ENCODE data around the gene PLN. TPM values are rescaled to one million over a fixed set of nuclear protein-coding genes. Genes with fewer than 3 reads are reported as not detected.
A peak's percentile ranks its signal among the peaks of the same experiment; 100 is the strongest.

Gene PLN
- total RNA-seq, 1 donor from 2014 or later, result not detected

DNA sequence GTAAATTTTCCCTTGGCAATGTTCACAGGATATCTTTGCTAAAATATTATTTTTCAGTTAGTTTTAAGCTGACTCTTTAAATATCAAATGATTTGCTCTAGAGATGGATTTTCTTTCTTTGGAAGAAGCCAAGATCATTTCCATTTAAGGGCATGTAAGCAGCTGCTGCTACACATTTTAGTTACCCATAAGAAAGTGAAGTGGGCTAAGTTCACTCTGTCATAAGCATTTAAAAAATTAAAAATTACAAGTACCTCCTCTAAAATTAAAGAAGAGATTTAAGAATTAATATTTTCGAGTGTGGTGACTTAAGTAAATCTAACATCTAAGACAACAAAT, 1.2 kb upstream of the PLN start:
- Histone ChIP-seq H3K4me3 (ENCODE audit: low read depth, low read length) (no peak overlapping the region), H3K36me3 (ENCODE audit: control insufficient read depth, insufficient read depth, low read length) (no peaks in the 10 kb centered on the region), H3K27me3 (ENCODE audit: control insufficient read depth, insufficient read depth, low read length) (no peaks in the 10 kb centered on the region)
- TF ChIP-seq, protein P1, sequence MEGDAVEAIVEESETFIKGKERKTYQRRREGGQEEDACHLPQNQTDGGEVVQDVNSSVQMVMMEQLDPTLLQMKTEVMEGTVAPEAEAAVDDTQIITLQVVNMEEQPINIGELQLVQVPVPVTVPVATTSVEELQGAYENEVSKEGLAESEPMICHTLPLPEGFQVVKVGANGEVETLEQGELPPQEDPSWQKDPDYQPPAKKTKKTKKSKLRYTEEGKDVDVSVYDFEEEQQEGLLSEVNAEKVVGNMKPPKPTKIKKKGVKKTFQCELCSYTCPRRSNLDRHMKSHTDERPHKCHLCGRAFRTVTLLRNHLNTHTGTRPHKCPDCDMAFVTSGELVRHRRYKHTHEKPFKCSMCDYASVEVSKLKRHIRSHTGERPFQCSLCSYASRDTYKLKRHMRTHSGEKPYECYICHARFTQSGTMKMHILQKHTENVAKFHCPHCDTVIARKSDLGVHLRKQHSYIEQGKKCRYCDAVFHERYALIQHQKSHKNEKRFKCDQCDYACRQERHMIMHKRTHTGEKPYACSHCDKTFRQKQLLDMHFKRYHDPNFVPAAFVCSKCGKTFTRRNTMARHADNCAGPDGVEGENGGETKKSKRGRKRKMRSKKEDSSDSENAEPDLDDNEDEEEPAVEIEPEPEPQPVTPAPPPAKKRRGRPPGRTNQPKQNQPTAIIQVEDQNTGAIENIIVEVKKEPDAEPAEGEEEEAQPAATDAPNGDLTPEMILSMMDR (IDR thresholded peaks at IDR 0.05; ENCODE audit: insufficient read depth, low read length, severe bottlenecking), result no peak
- FAIRE-seq (no peak), DNase-seq (ENCODE audit: low read depth) (no peak)

- no peaks in the 10 kb centered on the region for H3K36me3 ChIP-seq (ENCODE audit: control insufficient read depth, insufficient read depth, low read length)
- FAIRE-seq (no peak), DNase-seq (ENCODE audit: low read depth) (no peak)
- TF ChIP-seq, protein P1 (IDR thresholded peaks at IDR 0.05; ENCODE audit: insufficient read depth, low read length, severe bottlenecking), result no peak
- H3K4me3 ChIP-seq (ENCODE audit: low read depth, low read length), result no peak overlapping the region
- no peaks in the 10 kb centered on the region for H3K27me3 ChIP-seq (ENCODE audit: control insufficient read depth, insufficient read depth, low read length)
These were observed 517 bp downstream of the PLN start for GRCh38 chr6:118548613-118549012.

GRCh38 chr6:118551063-118552053, 3.3 kb downstream of the PLN start:
- Histone ChIP-seq H3K4me3 (ENCODE audit: low read depth, low read length) (no peak overlapping the region), H3K27me3 (ENCODE audit: control insufficient read depth, insufficient read depth, low read length) (no peaks in the 10 kb centered on the region), H3K36me3 (ENCODE audit: control insufficient read depth, insufficient read depth, low read length) (no peaks in the 10 kb centered on the region)
- TF ChIP-seq, protein P1 (IDR thresholded peaks at IDR 0.05; ENCODE audit: insufficient read depth, low read length, severe bottlenecking), result peak; percentile 42
- no peak for FAIRE-seq
- peak; percentile 65 for DNase-seq (ENCODE audit: low read depth)

- H3K36me3 ChIP-seq (ENCODE audit: control insufficient read depth, insufficient read depth, low read length), result no peaks in the 10 kb centered on the region
- H3K27me3 ChIP-seq (ENCODE audit: control insufficient read depth, insufficient read depth, low read length), result no peaks in the 10 kb centered on the region
- no peak for FAIRE-seq
- no peak overlapping the region for H3K4me3 ChIP-seq (ENCODE audit: low read depth, low read length)
- TF ChIP-seq, protein P1 (IDR thresholded peaks at IDR 0.05; ENCODE audit: insufficient read depth, low read length, severe bottlenecking), result no peak
- DNase-seq (ENCODE audit: low read depth), result no peak
These were observed 5.0 kb downstream of the PLN start for GRCh38 chr6:118553132-118553531.

- TF ChIP-seq, protein P1 (IDR thresholded peaks at IDR 0.05; ENCODE audit: insufficient read depth, low read length, severe bottlenecking), result no peak
- Histone ChIP-seq H3K36me3 (ENCODE audit: control insufficient read depth, insufficient read depth, low read length) (no peaks in the 10 kb centered on the region), H3K4me3 (ENCODE audit: low read depth, low read length) (no peak overlapping the region), H3K27me3 (ENCODE audit: control insufficient read depth, insufficient read depth, low read length) (no peaks in the 10 kb centered on the region)
- FAIRE-seq (no peak), DNase-seq (ENCODE audit: low read depth) (no peak)
These were observed 6.6 kb downstream of the PLN start for GRCh38 chr6:118554698-118555097.

Data from bronchial epithelial cell (primary cell).